ENCODE results near the gene TTC12.

Gene TTC12

DNA sequence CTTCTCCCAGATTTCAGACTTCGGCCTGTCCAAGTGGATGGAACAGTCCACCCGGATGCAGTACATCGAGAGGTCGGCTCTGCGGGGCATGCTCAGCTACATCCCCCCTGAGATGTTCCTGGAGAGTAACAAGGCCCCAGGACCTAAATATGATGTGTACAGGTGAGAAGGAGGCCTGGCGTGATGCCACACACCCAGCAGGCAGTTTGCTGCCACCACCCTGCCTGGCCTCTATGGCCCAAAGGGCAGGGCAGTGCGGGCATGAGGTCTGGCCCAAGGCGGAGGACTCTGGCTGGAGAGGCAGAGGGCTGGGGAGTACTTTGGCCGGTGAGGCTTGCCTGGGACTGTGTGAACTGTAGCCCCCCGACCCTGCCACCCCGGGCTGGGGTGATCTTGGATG, 80.5 kb downstream of the TTC12 start:
- Histone ChIP-seq H3K27me3 (replicated peaks) (peaks cover 3% of the 10 kb centered on the region), H3K4me3 (ENCODE audit: low read depth, low read length) (no peak overlapping the region), H3K27ac (no peak overlapping the region), H3K36me3 (replicated peaks) (no peaks in the 10 kb centered on the region)
- in situ Hi-C loops (cut with HindIII; ENCODE audit: low pct_ligation_motif_present, low sequenced_read_pairs) = no loop called here
- no peak for DNase-seq
- no peak for TF ChIP-seq CTCF (IDR thresholded peaks at IDR 0.05; ENCODE audit: low read depth, low read length, missing control alignments)

- H3K27me3 ChIP-seq (replicated peaks) = peaks cover 3% of the 10 kb centered on the region
- no peak overlapping the region for H3K27ac ChIP-seq
- in situ Hi-C loops (cut with HindIII; ENCODE audit: low pct_ligation_motif_present, low sequenced_read_pairs) = no loop called here
- no peak for DNase-seq
- no peaks in the 10 kb centered on the region for H3K36me3 ChIP-seq (replicated peaks)
- no peak overlapping the region for H3K4me3 ChIP-seq (ENCODE audit: low read depth, low read length)
- no peak for TF ChIP-seq CTCF (IDR thresholded peaks at IDR 0.05; ENCODE audit: low read depth, low read length, missing control alignments)
These were observed 81.5 kb downstream of the TTC12 start for GRCh38 chr11:113395782-113396336.

DNA sequence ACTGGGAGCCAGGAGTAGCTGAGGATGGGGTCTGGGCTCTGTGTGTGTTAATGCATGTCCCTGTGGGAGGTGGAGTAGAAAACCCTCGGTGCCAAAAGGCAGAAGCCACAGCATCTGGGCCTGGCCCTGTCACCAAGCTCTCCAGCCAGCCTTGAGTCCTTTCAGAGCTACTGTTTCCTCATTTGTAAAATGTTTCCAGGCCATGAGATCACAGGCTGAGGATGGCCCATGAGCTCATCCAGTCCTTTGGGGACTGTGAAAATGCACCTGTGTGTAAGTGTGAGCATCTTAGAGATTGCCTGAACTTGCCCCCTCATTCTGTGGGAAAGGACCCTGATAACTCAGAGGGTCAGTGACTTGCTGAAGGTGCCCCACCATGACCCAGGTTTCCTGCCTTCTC, 82.3 kb downstream of the TTC12 start:
- no peak for TF ChIP-seq CTCF (IDR thresholded peaks at IDR 0.05; ENCODE audit: low read depth, low read length, missing control alignments)
- H3K27me3 ChIP-seq (replicated peaks) = no peaks in the 10 kb centered on the region
- no peak for DNase-seq
- H3K27ac ChIP-seq = no peak overlapping the region
- H3K36me3 ChIP-seq (replicated peaks) = no peaks in the 10 kb centered on the region
- in situ Hi-C loops (cut with HindIII; ENCODE audit: low pct_ligation_motif_present, low sequenced_read_pairs) = no loop called here
- H3K4me3 ChIP-seq (ENCODE audit: low read depth, low read length) = no peak overlapping the region

- Histone ChIP-seq H3K27ac (no peak overlapping the region), H3K4me3 (ENCODE audit: low read depth, low read length) (no peak overlapping the region), H3K27me3 (replicated peaks) (no peaks in the 10 kb centered on the region), H3K36me3 (replicated peaks) (no peaks in the 10 kb centered on the region)
- no peak for DNase-seq
- TF ChIP-seq CTCF (IDR thresholded peaks at IDR 0.05; ENCODE audit: low read depth, low read length, missing control alignments) = no peak
- in situ Hi-C loops (cut with HindIII; ENCODE audit: low pct_ligation_motif_present, low sequenced_read_pairs) = no loop called here
These were observed 82.8 kb downstream of the TTC12 start for GRCh38 chr11:113397212-113397611.

GRCh38 chr11:113397821-113398220, 83.4 kb downstream of the TTC12 start:
- no peaks in the 10 kb centered on the region for H3K36me3 ChIP-seq (replicated peaks)
- in situ Hi-C loops (cut with HindIII; ENCODE audit: low pct_ligation_motif_present, low sequenced_read_pairs) = no loop called here
- no peaks in the 10 kb centered on the region for H3K27me3 ChIP-seq (replicated peaks)
- no peak overlapping the region for H3K27ac ChIP-seq
- no peak for DNase-seq
- no peak overlapping the region for H3K4me3 ChIP-seq (ENCODE audit: low read depth, low read length)
- no peak for TF ChIP-seq CTCF (IDR thresholded peaks at IDR 0.05; ENCODE audit: low read depth, low read length, missing control alignments)
